HUES48 (cell line): Measurements from ENCODE around the gene TMEM179.

ENCODE experiments used
- H3K27ac ChIP-seq: one replicate; pipeline ENCODE4 v1.7.0; 2013; ENCODE audit warnings: low read depth, low read length, inconsistent platforms
- H3K27me3 ChIP-seq: 2 replicates; pipeline ENCODE4 v1.6.1; 2013; ENCODE audit warnings: mild to moderate bottlenecking, low read length; ENCODE audit not compliant: control insufficient read depth, insufficient read depth
- H3K36me3 ChIP-seq: 2 replicates; pipeline ENCODE4 v1.6.1; 2013; ENCODE audit warnings: low read length; ENCODE audit not compliant: control insufficient read depth, insufficient read depth
- H3K4me1 ChIP-seq: 2 replicates; pipeline ENCODE4 v1.6.1; 2013; ENCODE audit warnings: mild to moderate bottlenecking, low read length; ENCODE audit not compliant: control insufficient read depth, insufficient read depth
- H3K4me3 ChIP-seq: 2 replicates; pipeline ENCODE4 v1.5.1; 2013; ENCODE audit warnings: mild to moderate bottlenecking, low read depth, low read length
- H3K9ac ChIP-seq: 2 replicates; pipeline ENCODE4 v1.6.1; 2013; ENCODE audit warnings: mild to moderate bottlenecking, low read depth, low read length, moderate library complexity
- H3K9me3 ChIP-seq: 2 replicates; pipeline ENCODE4 v1.6.1; 2013; ENCODE audit warnings: low read length; ENCODE audit not compliant: control insufficient read depth, insufficient read depth

TMEM179 gene

DNA sequence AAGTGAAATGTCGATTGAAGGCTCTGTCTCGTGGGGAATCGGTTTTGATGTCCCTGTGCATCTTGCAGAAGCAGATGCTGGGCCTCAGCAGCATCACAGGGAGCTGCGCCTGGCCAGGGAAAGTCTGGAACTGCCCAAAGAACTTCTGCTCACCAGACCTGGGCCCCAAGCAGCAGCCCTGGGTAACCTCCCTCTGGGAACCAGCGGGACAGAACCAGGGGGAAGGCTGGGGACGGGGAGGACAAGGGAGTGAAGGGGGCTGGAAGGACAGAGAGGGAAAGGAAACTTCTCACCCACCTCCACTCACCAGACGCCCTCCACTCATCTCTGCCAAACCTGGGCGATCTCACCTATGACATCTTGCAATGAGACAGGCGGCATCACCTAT lies 51.8 kb downstream of the TMEM179 start:
- Histone ChIP-seq H3K4me3 (no peak overlapping the region), H3K9me3 (peaks cover 2% of the 10 kb centered on the region; the same call in 1 of the 2 replicates), H3K27me3 (no peaks in the 10 kb centered on the region), H3K36me3 (no peaks in the 10 kb centered on the region), H3K27ac (no peak overlapping the region), H3K4me1 (peaks cover 8% of the 10 kb centered on the region; the same call in 1 of the 2 replicates), H3K9ac (no peak overlapping the region)

DNA sequence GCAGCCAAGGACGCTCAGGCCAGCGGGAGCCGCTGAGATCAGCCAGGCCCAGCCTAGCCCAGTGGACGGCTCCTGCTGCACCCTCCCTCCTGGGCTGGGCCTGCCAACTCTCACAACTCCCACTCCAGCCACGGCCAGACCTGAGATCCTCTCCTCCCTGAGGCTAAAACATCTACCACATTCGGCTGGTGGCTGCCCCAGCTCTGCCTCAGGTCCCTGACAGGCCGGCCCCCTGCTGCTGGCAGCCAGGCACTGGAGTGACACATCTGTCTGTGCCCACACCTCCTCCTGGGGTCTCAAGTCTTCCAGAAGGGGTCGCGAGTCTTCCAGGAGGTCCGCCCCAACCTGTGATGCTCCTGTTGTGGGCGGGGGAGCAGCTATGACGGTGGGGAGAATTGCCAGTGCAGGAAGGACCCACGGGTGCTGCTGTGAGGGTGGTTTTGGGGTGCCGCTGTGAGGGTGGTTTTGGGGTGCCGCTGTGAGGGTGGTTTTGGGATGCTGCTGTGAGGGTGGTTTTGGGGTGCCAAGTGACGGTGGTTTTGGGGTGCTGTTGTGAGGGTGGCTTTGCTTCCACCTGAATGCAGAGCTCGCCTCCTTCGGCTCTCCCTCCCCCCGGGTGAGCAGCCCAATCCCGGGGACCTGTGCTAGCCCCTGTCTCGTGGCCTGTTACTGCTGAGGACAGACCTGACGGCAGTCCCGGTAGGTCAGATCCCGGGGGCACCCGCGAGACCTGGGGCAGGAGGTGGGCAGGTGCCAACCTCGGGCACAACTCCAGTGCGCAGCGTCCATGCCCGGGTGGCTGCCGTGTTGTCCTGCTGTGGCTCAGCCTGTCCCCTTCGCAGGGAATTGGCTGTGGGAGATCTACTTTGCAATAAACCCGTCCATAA lies 52.5 kb downstream of the TMEM179 start:
- Histone ChIP-seq H3K9me3 (peaks cover 2% of the 10 kb centered on the region; the same call in 1 of the 2 replicates), H3K4me3 (no peak overlapping the region), H3K27ac (no peak overlapping the region), H3K4me1 (peaks cover 8% of the 10 kb centered on the region; the same call in 1 of the 2 replicates), H3K27me3 (no peaks in the 10 kb centered on the region), H3K36me3 (no peaks in the 10 kb centered on the region), H3K9ac (no peak overlapping the region)

DNA sequence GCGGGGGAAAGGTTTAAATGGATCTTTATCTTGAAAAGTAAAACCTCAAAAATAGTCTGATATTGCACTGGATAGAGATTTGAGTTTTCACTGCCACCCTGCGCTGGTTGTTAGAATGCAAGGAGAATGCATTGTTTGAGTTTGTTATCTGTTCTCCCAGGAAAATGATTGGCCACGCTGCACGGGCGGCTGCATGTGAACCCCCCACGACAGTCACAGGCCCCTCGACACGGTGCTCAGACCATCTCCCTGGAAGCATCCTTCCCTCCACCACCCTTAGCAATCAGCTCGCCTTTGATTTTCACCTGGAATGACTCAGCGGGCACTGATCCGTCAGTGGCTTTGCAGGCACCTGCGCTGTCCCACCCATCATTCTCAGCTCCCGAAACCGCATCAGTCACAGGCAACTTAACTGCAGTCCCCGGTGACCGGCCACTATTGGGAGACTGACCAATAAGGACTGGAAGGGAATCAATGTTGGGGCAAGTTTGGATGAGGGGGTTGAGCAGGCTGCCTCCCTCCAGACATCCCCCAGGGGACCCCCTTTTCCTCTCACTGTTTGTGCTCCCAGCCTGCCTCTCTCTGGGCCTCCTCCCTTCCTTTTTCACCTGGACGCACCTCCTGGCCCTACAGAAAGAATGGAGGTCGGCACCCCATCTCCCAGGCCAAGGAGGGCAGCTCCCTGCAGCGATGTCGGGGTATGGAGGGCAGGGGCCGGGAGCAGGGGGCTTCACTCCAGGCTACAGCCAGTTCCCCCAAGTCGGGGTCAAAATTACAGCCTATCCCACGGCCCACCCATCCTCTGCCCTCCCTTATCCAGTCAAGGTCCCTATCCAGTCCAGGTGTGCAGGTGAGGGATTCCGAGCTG lies 53.5 kb downstream of the TMEM179 start:
- Histone ChIP-seq H3K9ac (no peak overlapping the region), H3K27me3 (no peaks in the 10 kb centered on the region), H3K4me1 (peaks cover 8% of the 10 kb centered on the region; the same call in 1 of the 2 replicates), H3K36me3 (no peaks in the 10 kb centered on the region), H3K27ac (no peak overlapping the region), H3K9me3 (peaks cover 2% of the 10 kb centered on the region; the same call in 1 of the 2 replicates), H3K4me3 (no peak overlapping the region)

DNA sequence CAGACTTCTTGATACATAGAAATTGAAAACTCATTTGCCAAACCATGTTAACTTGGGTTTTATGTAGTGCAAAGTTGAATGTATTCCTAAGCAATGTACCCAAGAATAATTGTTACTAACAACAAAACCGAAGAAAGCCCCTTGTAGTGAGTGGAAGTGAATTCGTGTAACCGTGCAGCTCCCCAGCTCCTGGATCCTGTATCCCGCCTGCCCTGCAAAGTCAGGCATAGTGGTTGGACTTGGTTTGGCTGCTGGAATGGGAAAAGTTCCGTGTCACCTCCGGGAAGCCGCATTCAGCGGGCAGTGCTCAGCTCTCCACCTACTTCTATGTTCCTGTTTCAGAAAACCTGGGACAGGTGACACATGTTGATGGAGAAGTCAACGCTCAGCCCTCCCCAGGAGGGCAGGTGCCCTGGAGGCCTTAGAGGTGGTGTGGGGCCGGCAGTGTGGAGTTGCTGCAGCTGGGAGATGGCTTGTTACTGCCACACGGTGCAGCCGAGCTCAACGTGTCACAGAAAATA lies 54.2 kb downstream of the TMEM179 start:
- Histone ChIP-seq H3K36me3 (no peaks in the 10 kb centered on the region), H3K4me3 (no peak overlapping the region), H3K27ac (no peak overlapping the region), H3K4me1 (peaks cover 8% of the 10 kb centered on the region; the same call in 1 of the 2 replicates), H3K9me3 (peaks cover 2% of the 10 kb centered on the region; the same call in 1 of the 2 replicates), H3K27me3 (no peaks in the 10 kb centered on the region), H3K9ac (no peak overlapping the region)

DNA sequence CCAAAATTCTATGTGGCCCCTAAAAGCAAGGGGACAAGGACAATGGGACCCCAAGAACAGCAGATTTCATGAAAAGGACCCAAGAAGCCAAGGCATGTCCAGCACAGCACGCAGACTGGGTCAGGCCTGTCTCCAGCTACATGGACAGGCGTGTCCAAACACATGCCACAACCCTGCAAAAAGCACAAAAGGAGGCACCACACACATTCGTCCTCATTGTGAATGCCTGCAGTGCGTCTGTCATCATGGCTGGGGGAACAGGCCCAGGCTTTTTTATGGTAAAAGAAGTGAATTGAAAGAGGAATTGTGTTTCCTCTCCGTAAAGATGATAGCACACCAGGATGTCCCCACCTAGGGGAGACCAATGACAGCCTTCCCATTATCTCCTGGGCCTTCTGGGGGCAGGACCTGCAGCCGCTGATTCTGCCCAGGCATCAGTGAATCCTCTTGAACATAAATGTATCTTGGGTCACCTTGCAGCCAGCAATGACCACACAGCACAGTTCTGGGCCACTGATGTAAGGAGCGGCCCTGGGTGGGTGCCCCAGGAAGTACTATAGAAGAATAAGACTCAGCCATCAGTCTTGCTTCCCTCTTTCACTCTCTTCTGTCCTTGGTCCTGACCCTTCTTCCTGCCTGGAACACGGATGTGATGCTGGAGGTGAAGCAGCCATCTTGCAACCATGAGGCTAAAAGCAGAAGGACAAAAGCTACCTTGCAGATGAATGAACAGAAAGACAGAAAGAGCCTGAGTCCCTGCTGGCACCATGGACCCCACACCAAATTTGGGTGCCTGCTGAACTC lies 54.8 kb downstream of the TMEM179 start:
- Histone ChIP-seq H3K27ac (no peak overlapping the region), H3K36me3 (no peaks in the 10 kb centered on the region), H3K27me3 (no peaks in the 10 kb centered on the region), H3K4me1 (peaks cover 8% of the 10 kb centered on the region; the same call in 1 of the 2 replicates), H3K4me3 (no peak overlapping the region), H3K9me3 (peaks cover 2% of the 10 kb centered on the region; the same call in 1 of the 2 replicates), H3K9ac (no peak overlapping the region)

DNA sequence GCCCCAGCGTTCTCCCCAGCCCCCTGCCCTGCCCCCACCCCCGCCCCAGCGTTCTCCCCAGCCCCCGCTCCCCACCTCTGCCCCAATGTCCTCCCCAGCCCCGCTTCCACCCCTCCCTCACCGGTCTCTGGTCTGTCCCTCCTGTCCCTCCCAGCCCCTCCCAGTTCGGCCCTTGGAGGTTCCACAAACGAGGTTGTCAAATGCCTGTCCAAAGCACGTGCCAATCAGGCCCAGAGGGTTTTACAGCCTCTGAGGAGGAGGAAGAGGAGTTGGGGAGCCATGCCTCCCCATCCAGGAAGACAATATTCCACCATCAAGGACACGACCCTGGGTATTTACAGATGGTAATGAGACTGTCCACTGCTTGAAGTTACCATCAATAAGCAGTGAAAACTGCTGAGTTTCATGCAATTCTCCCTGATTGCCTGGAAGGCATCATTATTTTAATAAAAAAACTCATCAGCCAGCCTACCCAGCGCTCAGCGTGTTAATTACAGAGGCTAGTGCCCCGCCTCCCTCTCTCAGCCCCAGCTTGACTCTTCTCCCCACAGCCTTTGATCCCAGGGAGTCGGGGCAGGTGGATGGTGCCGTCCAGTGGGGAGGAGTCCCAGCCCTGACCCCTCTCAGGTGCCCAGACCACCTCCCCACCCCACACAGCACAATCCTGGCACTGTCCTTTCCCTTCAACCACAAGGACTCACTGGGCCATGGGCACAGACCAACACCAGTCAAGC lies 55.6 kb downstream of the TMEM179 start:
- H3K9me3 ChIP-seq, result peaks cover 2% of the 10 kb centered on the region; the same call in 1 of the 2 replicates
- H3K27me3 ChIP-seq, result no peaks in the 10 kb centered on the region
- no peak overlapping the region for H3K27ac ChIP-seq
- no peak overlapping the region for H3K4me3 ChIP-seq
- H3K36me3 ChIP-seq, result no peaks in the 10 kb centered on the region
- no peak overlapping the region for H3K9ac ChIP-seq
- peaks cover 8% of the 10 kb centered on the region; the same call in 1 of the 2 replicates for H3K4me1 ChIP-seq

DNA sequence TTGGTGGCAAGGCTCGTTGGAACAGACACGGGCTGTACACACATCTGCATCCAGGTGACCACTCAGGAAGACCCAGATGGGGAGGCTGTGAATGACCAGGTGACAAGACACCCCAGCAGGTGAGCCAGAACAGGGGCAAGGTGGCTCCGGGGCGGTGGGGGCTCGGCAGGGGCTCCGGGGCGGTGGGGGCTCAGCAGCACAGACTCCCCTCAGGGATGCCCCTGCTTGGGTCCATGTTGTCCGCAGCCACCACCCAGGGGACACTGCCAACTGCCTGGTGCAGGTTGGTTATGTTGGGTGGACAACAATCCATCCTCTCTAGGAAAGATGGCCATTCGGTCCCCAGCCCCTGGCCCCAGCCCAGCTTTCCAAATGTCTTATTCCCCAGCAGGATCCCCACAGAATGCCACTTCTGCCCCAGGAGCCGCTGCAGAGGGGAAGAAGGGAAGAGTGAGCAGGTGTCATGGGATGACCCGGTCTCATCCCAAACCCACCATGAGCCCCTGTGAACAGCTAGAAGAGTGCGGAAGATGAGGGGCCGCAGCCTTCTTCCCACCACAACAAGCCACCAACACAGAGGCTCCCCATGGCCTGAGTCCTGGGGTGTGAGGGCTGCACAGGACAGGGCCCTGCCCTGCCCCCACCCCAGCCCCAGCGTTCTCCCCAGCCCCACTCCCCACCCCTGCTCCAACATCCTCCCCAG lies 56.4 kb downstream of the TMEM179 start:
- Histone ChIP-seq H3K36me3 (no peaks in the 10 kb centered on the region), H3K4me3 (no peak overlapping the region), H3K4me1 (peaks cover 8% of the 10 kb centered on the region; the same call in 1 of the 2 replicates), H3K27me3 (no peaks in the 10 kb centered on the region), H3K9ac (no peak overlapping the region), H3K27ac (no peak overlapping the region), H3K9me3 (peaks cover 2% of the 10 kb centered on the region; the same call in 1 of the 2 replicates)

DNA sequence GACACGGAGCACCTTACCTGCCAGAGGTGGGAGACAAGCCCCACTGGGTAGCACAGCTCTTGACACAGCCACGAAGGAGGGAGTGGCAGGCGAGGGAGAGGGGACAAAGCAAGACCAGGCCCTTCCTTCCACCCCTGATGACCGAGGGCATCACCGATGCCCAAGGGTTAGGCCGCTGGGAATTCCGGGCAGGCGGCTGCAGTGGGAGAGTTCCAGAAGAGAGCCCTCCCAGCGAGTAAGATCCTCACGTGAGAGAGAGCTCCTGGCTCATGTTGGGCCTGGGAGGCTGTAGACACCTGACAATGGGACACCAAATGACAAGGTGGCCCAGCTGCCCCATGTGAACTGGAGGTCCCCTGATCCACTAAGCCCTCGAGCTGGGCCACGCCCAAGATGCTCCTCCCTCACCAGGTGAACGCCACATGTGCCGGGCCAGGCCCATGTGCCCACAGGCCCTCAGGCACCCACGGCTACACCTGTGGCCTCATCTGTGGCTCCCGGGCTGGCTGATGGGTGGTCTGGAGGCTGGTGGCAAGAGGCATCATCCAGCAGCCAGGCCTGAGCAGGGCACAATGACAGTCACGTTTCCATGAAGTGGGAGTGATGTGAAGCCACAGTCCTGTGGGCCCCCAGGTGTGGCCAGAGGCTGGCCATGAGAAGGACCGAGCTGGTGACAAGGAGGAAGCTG lies 57.1 kb downstream of the TMEM179 start:
- Histone ChIP-seq H3K27me3 (no peaks in the 10 kb centered on the region), H3K9ac (no peak overlapping the region), H3K27ac (no peak overlapping the region), H3K4me1 (peaks cover 13% of the 10 kb centered on the region), H3K4me3 (no peak overlapping the region), H3K36me3 (no peaks in the 10 kb centered on the region), H3K9me3 (peaks cover 2% of the 10 kb centered on the region; the same call in 1 of the 2 replicates)
